ENCODE data around the gene SNX33.

Gene SNX33

GRCh38 chr15:75693501-75694240 lies 46.0 kb downstream of the SNX33 start:
- Histone ChIP-seq H3K4me3 (replicated peaks; ENCODE audit: insufficient read depth, low read length) (no peak overlapping the region), H3K27ac (replicated peaks) (no peak overlapping the region), H3K27me3 (ENCODE audit: insufficient read depth, poor library complexity, severe bottlenecking) (no peaks in the 10 kb centered on the region)
- no peak for DNase-seq (ENCODE audit: low read depth in 1 of 2, low spot score in 1 of 2)
- no peak for TF ChIP-seq GABPA (IDR thresholded peaks at IDR 0.05; ENCODE audit: low read depth)
- TF ChIP-seq CTCF (IDR thresholded peaks at IDR 0.05; ENCODE audit: insufficient read depth, low read length): no peak
- no peak for TF ChIP-seq SPI1 (IDR thresholded peaks at IDR 0.05; ENCODE audit: borderline replicate concordance, low read depth)
- no peak for TF ChIP-seq POLR2AphosphoS5 (IDR thresholded peaks at IDR 0.05; ENCODE audit: low read depth)
- no peak for TF ChIP-seq REST (IDR thresholded peaks at IDR 0.05; ENCODE audit: insufficient replicate concordance, low read depth)

- H3K4me3 ChIP-seq (replicated peaks; ENCODE audit: insufficient read depth, low read length): no peak overlapping the region
- no peak overlapping the region for H3K27ac ChIP-seq (replicated peaks)
- no peak for DNase-seq (ENCODE audit: low read depth in 1 of 2, low spot score in 1 of 2)
These were observed 46.8 kb downstream of the SNX33 start for GRCh38 chr15:75694241-75695182.

More at GRCh38 chr15:75694241-75695182, 46.8 kb downstream of the SNX33 start:
- H3K27me3 ChIP-seq (ENCODE audit: insufficient read depth, poor library complexity, severe bottlenecking): no peaks in the 10 kb centered on the region
- TF ChIP-seq REST (IDR thresholded peaks at IDR 0.05; ENCODE audit: insufficient replicate concordance, low read depth): no peak
- no peak for TF ChIP-seq SPI1 (IDR thresholded peaks at IDR 0.05; ENCODE audit: borderline replicate concordance, low read depth)
- TF ChIP-seq POLR2AphosphoS5 (IDR thresholded peaks at IDR 0.05; ENCODE audit: low read depth): no peak
- no peak for TF ChIP-seq GABPA (IDR thresholded peaks at IDR 0.05; ENCODE audit: low read depth)
- TF ChIP-seq CTCF (IDR thresholded peaks at IDR 0.05; ENCODE audit: insufficient read depth, low read length): no peak
